ENCODE data around the gene HS3ST3A1. TPM values are rescaled to one million over a fixed set of nuclear protein-coding genes. Genes with fewer than 3 reads are reported as not detected.
"Not testable (repeated sequence)": the region's sequence is repeated elsewhere in the genome, so short reads cannot be mapped to it uniquely, and the experiment has no call there.

The HS3ST3A1 gene
- total and polyA plus RNA-seq, 4 experiments from 2014 or later, result 1.8 to 4.4 (median 3.1) TPM

DNA sequence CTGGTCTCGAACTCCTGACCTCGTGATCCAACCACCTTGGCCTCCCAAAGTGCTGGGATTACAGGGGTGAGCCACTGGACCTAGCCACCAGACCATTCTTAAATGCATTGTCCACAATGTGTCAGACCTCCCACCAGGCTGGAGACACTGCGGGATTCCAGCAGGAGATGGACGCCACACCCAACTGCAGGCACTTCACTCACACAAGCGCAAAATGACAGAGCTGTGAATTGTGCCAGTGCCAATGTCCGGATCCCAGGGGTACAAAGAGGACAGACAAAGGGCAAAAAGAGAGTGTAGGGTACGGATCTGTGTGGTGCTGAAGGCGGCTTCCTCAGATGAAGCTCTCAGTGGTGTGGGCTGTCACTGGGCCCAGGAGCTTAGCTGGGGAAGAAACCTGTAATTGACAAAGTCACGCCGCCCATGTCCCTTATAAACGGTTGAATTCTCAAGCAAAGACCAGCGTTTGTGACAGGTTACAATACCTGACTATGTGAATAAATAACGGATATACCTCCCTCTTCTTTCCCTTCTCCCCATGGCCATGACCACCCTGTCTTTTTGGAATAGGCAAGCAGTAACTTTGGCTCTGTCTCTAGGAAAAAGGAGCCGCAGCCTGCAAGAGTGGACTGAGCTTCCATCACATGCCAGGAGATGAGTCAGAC is 40.0 kb downstream of the HS3ST3A1 start:
- Mint-ChIP-seq H3K27me3 (peaks cover 2 to 5% of the 10 kb centered on the region in 2 donors), H3K27ac (no peak overlapping the region), H3K4me1 (peaks cover 6 to 10% (median 8%) of the 10 kb centered on the region in 4 donors), H3K36me3 (no peaks in the 10 kb centered on the region), H3K4me3 (no peak overlapping the region), H3K9me3 (peaks cover 0 to 2% (median 0%) of the 10 kb centered on the region in 8 donors)
- H3K9me3 ChIP-seq (ENCODE audit: control insufficient read depth in 1 of 2, low read length in 2 of 2), result no peaks in the 10 kb centered on the region
- POLR2A ChIA-PET (ENCODE audit: partially characterized antibody), result no interaction called here
- DNase-seq, result no peak
- CTCF ChIA-PET (ENCODE audit: partially characterized antibody), result no interaction called here
- no peak overlapping the region for H3K27ac ChIP-seq (ENCODE audit: low read depth, low read length)
- H3K36me3 ChIP-seq (ENCODE audit: insufficient read depth, low read length), result no peaks in the 10 kb centered on the region
- H3K4me3 ChIP-seq (ENCODE audit: low read length in 2 of 2), result no peak overlapping the region
- no peaks in the 10 kb centered on the region for H3K27me3 ChIP-seq (ENCODE audit: insufficient read depth, low read length)
- no peaks in the 10 kb centered on the region for H3K4me1 ChIP-seq (ENCODE audit: insufficient read depth, low read length)
- intact Hi-C loops (cut with micrococcal nuclease), result no loop called here

DNA sequence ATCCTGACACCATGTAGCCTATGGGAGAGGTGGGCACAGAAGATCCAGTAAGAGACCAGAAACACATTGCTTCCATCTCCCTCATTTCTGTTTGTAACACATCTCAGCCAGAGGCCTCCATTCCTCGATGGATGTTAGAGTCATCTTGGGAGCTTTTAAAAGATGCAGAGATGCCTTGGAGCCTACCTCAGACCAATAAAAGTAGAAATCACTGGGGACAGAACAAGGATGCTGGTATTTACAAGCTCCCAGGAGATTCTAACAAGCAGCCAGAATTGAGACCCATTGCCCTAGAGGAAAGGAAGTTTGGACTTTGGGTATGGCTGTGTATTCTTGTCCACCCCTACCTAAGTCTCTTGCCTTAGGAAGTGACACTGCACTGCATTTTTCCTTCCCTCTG is 40.8 kb downstream of the HS3ST3A1 start:
- POLR2A ChIA-PET (ENCODE audit: partially characterized antibody), result no interaction called here
- intact Hi-C loops (cut with micrococcal nuclease), result no loop called here
- H3K36me3 Mint-ChIP-seq, result no peaks in the 10 kb centered on the region

DNA sequence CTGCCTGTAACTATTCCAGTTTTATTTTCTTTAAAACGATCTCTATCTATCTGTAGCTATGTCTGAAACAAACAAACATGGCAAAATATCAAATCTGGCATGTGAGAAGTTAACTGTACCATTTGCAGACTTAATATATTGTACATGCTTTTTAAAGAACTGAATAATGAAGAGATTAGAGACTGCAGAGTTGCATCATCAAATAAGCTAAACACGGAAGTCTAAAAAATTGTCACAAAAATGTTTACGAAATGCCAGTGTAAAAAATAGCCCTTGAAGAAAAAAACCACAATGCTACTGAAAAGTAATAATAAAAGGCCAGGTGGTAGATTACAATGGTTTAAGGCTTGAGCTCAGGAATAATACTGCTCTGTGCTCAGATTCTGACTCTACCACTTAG is 43.1 kb downstream of the HS3ST3A1 start:
- POLR2A ChIA-PET (ENCODE audit: partially characterized antibody), result no interaction called here
- intact Hi-C loops (cut with micrococcal nuclease), result no loop called here
- no peaks in the 10 kb centered on the region for H3K36me3 Mint-ChIP-seq

More for the DNA sequence above, 40.8 kb downstream of the HS3ST3A1 start:
- Mint-ChIP-seq H3K4me1 (peaks cover 0 to 2% (median under 1%) of the 10 kb centered on the region in 4 donors), H3K27ac (no peak overlapping the region), H3K4me3 (no peak overlapping the region), H3K9me3 (peaks cover 0 to 2% (median 0%) of the 10 kb centered on the region in 8 donors), H3K27me3 (peaks cover 2 to 5% of the 10 kb centered on the region in 2 donors)
- H3K27ac ChIP-seq (ENCODE audit: low read depth, low read length), result no peak overlapping the region
- H3K36me3 ChIP-seq (ENCODE audit: insufficient read depth, low read length), result no peaks in the 10 kb centered on the region
- no peak for DNase-seq
- H3K27me3 ChIP-seq (ENCODE audit: insufficient read depth, low read length), result no peaks in the 10 kb centered on the region
- no peak overlapping the region for H3K4me3 ChIP-seq (ENCODE audit: low read length in 2 of 2)
- CTCF ChIA-PET (ENCODE audit: partially characterized antibody), result no interaction called here
- H3K9me3 ChIP-seq (ENCODE audit: control insufficient read depth in 1 of 2, low read length in 2 of 2), result no peaks in the 10 kb centered on the region
- no peaks in the 10 kb centered on the region for H3K4me1 ChIP-seq (ENCODE audit: insufficient read depth, low read length)

DNA sequence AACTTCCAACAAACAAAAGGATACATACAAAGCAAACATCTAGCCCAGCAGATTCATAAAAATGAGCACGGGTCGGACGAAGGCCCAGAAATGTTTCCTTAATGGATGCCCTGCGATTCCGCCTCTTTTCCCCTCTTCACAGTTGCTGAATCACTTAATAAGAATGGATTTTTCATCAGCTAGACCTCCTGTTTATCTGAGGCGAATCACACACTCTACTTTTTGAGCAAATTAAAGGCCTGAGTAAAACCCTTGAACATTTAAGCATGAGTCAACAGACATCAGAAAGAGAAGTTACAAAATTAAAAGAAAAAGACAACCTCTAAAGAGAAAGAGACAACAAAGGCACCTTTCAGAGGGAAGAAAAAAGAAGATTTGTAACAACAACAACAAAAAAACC is 44.7 kb downstream of the HS3ST3A1 start:
- no peak overlapping the region for H3K27ac Mint-ChIP-seq
- POLR2A ChIA-PET (ENCODE audit: partially characterized antibody), result no interaction called here
- no peak overlapping the region for H3K4me3 Mint-ChIP-seq
- CTCF ChIA-PET (ENCODE audit: partially characterized antibody), result no interaction called here
- no peak for DNase-seq
- Histone ChIP-seq H3K4me3 (ENCODE audit: low read length in 2 of 2) (no peak overlapping the region), H3K27ac (ENCODE audit: low read depth, low read length) (no peak overlapping the region), H3K36me3 (ENCODE audit: insufficient read depth, low read length) (no peaks in the 10 kb centered on the region), H3K9me3 (ENCODE audit: control insufficient read depth in 1 of 2, low read length in 2 of 2) (no peaks in the 10 kb centered on the region), H3K27me3 (ENCODE audit: insufficient read depth, low read length) (no peaks in the 10 kb centered on the region), H3K4me1 (ENCODE audit: insufficient read depth, low read length) (no peaks in the 10 kb centered on the region)
- no peaks in the 10 kb centered on the region for H3K4me1 Mint-ChIP-seq
- no peaks in the 10 kb centered on the region for H3K9me3 Mint-ChIP-seq
- peaks cover 5 to 8% of the 10 kb centered on the region in 2 donors for H3K27me3 Mint-ChIP-seq
- H3K36me3 Mint-ChIP-seq, result no peaks in the 10 kb centered on the region
- intact Hi-C loops (cut with micrococcal nuclease), result no loop called here

More for the DNA sequence above, 43.1 kb downstream of the HS3ST3A1 start:
- H3K36me3 ChIP-seq (ENCODE audit: insufficient read depth, low read length), result no peaks in the 10 kb centered on the region
- Mint-ChIP-seq H3K27me3 (peaks cover 4 to 6% of the 10 kb centered on the region in 2 donors), H3K4me1 (no peaks in the 10 kb centered on the region), H3K4me3 (no peak overlapping the region), H3K27ac (no peak overlapping the region), H3K9me3 (no peaks in the 10 kb centered on the region)
- no peak for DNase-seq
- CTCF ChIA-PET (ENCODE audit: partially characterized antibody), result no interaction called here
- no peak overlapping the region for H3K27ac ChIP-seq (ENCODE audit: low read depth, low read length)
- H3K9me3 ChIP-seq (ENCODE audit: control insufficient read depth in 1 of 2, low read length in 2 of 2), result no peaks in the 10 kb centered on the region
- no peak overlapping the region for H3K4me3 ChIP-seq (ENCODE audit: low read length in 2 of 2)
- H3K4me1 ChIP-seq (ENCODE audit: insufficient read depth, low read length), result no peaks in the 10 kb centered on the region
- no peaks in the 10 kb centered on the region for H3K27me3 ChIP-seq (ENCODE audit: insufficient read depth, low read length)

DNA sequence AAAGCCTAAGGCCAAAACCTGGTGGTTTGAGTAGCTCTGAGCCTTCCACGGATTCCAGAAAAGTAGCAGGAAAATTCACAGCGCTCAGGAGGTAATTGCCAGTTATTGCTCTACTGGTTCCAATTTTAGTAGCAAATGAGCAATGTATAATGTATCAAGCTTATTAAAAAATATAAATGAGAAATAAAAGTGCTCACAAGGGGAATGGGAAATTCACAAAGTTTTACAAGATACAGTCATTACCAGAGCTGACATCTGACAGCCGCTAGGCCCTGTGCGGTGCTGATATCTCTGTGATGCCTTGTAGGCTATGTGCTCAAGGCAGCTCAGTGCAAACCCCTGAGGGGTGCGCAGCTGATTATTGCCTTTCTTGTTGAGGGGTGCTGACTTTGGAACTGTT is 47.5 kb downstream of the HS3ST3A1 start:
- ChIA-PET POLR2A (ENCODE audit: partially characterized antibody) (no interaction called here), CTCF (ENCODE audit: partially characterized antibody) (no interaction called here)
- H3K27me3 ChIP-seq (ENCODE audit: insufficient read depth, low read length), result no peaks in the 10 kb centered on the region
- peaks cover 0 to 6% (median 3%) of the 10 kb centered on the region in 8 donors for H3K9me3 Mint-ChIP-seq
- no peaks in the 10 kb centered on the region for H3K4me1 Mint-ChIP-seq
- no peak overlapping the region for H3K4me3 Mint-ChIP-seq
- no peaks in the 10 kb centered on the region for H3K9me3 ChIP-seq (ENCODE audit: control insufficient read depth in 1 of 2, low read length in 2 of 2)
- peaks cover 8 to 13% of the 10 kb centered on the region in 2 donors for H3K27me3 Mint-ChIP-seq
- no peaks in the 10 kb centered on the region for H3K36me3 Mint-ChIP-seq
- no peak overlapping the region for H3K4me3 ChIP-seq (ENCODE audit: low read length in 2 of 2)
- H3K27ac Mint-ChIP-seq, result no peak overlapping the region
- intact Hi-C loops (cut with micrococcal nuclease), result no loop called here
- no peak for DNase-seq
- H3K36me3 ChIP-seq (ENCODE audit: insufficient read depth, low read length), result no peaks in the 10 kb centered on the region
- H3K27ac ChIP-seq (ENCODE audit: low read depth, low read length), result no peak overlapping the region
- no peaks in the 10 kb centered on the region for H3K4me1 ChIP-seq (ENCODE audit: insufficient read depth, low read length)

DNA sequence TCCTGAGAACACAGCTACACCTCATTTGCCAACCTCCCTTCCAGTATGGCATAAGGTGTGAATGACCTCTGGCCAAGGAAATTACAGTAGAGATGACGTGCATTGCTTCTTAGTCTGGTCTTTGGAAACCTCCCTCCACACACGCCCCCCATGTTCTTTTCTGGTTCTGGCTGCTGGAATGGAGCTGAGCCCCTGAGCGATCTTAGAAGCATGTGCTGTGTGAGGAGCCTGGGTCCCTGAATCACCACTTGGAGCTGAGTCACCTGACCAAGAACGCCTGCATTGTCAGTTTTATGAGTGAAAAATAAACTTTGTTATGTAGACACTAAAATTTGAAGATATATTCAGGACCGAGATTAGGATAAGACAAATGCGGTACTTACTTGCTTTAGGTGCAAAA is 51.4 kb downstream of the HS3ST3A1 start:
- no peak overlapping the region for H3K4me3 Mint-ChIP-seq
- no peak overlapping the region for H3K27ac ChIP-seq (ENCODE audit: low read depth, low read length)
- no peaks in the 10 kb centered on the region for H3K4me1 ChIP-seq (ENCODE audit: insufficient read depth, low read length)
- H3K36me3 Mint-ChIP-seq, result no peaks in the 10 kb centered on the region
- peaks cover 0 to 11% (median 3%) of the 10 kb centered on the region in 8 donors for H3K9me3 Mint-ChIP-seq
- H3K4me3 ChIP-seq (ENCODE audit: low read length in 2 of 2), result no peak overlapping the region
- ChIA-PET POLR2A (ENCODE audit: partially characterized antibody) (no interaction called here), CTCF (ENCODE audit: partially characterized antibody) (no interaction called here)
- no peaks in the 10 kb centered on the region for H3K36me3 ChIP-seq (ENCODE audit: insufficient read depth, low read length)
- H3K9me3 ChIP-seq (ENCODE audit: control insufficient read depth in 1 of 2, low read length in 2 of 2), result no peaks in the 10 kb centered on the region
- H3K4me1 Mint-ChIP-seq, result no peaks in the 10 kb centered on the region
- no peaks in the 10 kb centered on the region for H3K27me3 ChIP-seq (ENCODE audit: insufficient read depth, low read length)
- DNase-seq, result no peak
- H3K27ac Mint-ChIP-seq, result no peak overlapping the region
- H3K27me3 Mint-ChIP-seq, result peaks cover 6 to 13% of the 10 kb centered on the region in 2 donors
- intact Hi-C loops (cut with micrococcal nuclease), result no loop called here

DNA sequence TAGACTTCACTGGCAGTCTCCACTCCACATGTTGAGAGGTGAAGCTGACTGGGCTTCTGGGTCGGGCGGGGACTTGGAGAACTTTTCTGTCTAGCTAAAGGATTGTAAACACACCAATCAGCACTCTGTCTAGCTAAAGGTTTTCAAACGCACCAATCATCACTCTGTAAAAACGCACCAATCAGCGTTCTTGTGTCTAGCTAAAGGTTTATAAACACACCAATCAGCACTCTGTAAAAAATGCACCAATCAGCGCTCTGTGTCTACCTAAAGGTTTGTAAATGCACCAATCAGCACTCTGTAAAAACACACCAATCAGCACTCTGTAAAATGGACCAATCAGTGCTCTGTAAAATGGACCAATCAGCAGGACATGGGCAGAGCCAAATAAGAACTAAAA is 53.2 kb downstream of the HS3ST3A1 start:
- POLR2A ChIA-PET (ENCODE audit: partially characterized antibody); H3K4me1 Mint-ChIP-seq; H3K36me3 ChIP-seq (ENCODE audit: insufficient read depth, low read length); H3K9me3 ChIP-seq (ENCODE audit: control insufficient read depth in 1 of 2, low read length in 2 of 2); H3K4me3 Mint-ChIP-seq; H3K27me3 ChIP-seq (ENCODE audit: insufficient read depth, low read length); H3K27ac ChIP-seq (ENCODE audit: low read depth, low read length); intact Hi-C loops (cut with micrococcal nuclease); H3K27ac Mint-ChIP-seq; CTCF ChIA-PET (ENCODE audit: partially characterized antibody); H3K36me3 Mint-ChIP-seq; DNase-seq; H3K4me1 ChIP-seq (ENCODE audit: insufficient read depth, low read length); H3K4me3 ChIP-seq (ENCODE audit: low read length in 2 of 2): not testable (repeated sequence)
- Mint-ChIP-seq H3K27me3 (peaks cover 6 to 15% of the 10 kb centered on the region in 2 donors), H3K9me3 (peaks cover 0 to 11% (median 3%) of the 10 kb centered on the region in 8 donors)

All from CD4-positive, alpha-beta memory T cell (primary cell).